UCSD-AML1 (cell line): ENCODE data around the gene GUCY1A2.
"Not testable (repeated sequence)": the region's sequence is repeated elsewhere in the genome, so short reads cannot be mapped to it uniquely, and the experiment has no call there.

Source experiments
- DNase-seq: peaks from one replicate; lab custom pipeline; 2025; ENCODE audit not compliant: unreplicated experiment; lab: John Stamatoyannopoulos, UW

The GUCY1A2 gene

GRCh38 chr11:106852779-106853178, 165.5 kb downstream of the GUCY1A2 start:
- no peak for DNase-seq

DNA sequence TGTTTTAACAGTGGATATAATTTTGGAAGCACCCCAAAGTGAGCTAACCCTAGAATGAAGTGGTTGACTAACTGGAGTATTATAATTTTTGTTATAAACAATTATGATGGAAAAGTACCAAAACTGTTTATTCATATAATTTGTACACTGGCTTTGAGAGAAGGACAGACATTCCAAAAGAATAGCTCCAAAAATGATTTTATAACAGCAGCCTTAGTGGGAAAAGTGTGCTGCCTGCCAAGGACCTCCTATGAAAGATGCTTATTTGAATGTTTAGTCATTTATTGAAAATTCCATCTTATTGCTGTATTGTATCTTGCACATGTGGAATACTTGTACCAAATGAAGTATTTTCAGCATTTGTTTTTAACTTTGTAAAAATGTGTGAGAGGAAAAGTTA, 169.8 kb downstream of the GUCY1A2 start:
- DNase-seq, result no peak

DNA sequence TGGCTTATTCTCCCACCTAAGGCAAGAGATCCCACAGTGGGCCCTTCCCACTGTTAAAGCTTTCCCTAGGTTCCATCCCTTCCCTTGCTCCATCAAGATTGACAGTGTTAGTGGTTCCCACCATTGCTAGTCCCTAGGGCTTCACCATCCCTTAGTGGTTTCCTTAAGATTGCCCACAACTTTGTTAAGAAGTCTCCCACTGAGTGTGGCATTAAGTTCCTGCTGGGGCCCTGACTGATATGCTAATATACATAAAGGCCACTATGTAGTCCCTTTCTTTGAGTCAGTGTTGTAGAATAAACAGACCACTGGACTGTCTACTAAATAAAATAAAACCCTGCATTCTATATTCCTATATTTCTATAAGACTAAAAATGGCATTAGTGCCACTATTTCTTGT, 176.1 kb downstream of the GUCY1A2 start:
- no peak for DNase-seq

DNA sequence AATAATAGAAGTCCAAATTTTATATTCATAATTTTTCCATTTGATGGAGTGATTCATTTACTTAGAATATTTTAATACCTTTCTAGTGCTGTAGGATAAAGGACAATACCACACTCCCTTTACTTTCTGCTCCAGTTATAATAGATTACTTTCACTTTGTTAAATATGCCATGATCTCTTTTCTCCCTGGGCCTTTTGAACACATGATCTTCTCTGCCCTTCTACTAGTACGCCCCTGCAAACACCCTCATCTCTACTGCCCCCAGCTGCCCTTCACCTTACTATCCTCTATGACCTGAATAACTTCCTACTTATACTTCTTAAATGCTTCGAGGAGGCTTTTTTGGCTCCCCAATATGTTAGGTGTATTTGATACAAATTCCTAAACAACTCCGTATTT, 177.3 kb downstream of the GUCY1A2 start:
- DNase-seq, result no peak

DNA sequence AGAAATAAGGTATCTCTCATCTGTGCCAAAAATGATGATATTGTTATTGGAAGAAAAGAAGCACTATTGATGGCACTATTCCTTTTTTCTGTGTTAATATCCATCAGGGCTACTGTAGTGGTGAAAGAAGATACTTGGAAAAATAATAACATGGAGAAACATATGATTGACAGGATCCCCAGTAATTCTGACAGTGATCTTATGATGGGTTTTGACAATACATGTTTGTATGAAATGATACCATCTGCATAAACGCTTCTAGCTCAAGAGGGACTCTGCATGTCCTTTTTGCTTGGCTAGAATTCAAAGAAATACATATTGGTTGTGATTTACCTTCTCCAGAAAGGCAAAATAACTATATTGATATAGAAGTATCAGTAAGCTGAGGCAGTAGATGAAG, 178.1 kb downstream of the GUCY1A2 start:
- DNase-seq, result no peak

DNA sequence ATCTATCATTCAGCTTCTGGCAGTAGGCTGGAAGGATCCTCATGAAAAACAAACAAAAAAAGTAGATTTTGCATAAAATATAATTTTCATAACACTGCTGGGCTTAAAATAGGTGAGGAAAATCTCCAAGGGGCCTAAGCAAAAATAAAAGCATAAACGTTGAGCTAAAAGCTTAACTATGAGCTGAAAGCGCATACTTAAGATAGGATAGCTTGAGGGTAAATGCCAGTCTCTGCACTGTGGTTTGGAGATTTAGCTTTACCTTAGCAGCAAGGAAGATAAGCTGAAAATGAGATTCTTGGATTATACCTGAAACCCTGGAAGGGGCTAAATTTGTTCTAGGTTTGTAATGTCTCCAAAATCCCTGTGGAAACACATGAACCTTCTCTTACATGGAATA, 183.7 kb downstream of the GUCY1A2 start:
- no peak for DNase-seq

- DNase-seq, result no peak
Measured at GRCh38 chr11:106828976-106829375, 189.3 kb downstream of the GUCY1A2 start.

DNA sequence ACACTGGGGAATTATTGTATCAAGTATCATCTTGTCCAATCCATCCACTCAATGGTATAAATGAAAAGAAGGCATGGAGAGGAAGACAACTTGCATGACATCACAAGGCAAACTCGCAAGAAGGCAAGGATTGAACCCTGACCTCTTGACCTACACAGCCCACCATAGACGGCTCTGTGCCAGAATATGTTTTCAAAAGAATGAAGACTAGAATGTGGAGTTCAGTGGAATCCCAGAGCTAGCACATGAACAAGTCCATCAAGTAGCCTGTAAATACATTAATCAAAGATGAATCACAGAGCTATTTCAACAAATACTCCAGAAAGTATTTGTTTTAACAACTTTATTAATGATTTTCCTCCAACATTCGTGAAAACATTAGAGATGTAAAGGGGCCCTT, 189.7 kb downstream of the GUCY1A2 start:
- no peak for DNase-seq

- no peak for DNase-seq
Measured at GRCh38 chr11:106827687-106828086, 190.6 kb downstream of the GUCY1A2 start.

DNA sequence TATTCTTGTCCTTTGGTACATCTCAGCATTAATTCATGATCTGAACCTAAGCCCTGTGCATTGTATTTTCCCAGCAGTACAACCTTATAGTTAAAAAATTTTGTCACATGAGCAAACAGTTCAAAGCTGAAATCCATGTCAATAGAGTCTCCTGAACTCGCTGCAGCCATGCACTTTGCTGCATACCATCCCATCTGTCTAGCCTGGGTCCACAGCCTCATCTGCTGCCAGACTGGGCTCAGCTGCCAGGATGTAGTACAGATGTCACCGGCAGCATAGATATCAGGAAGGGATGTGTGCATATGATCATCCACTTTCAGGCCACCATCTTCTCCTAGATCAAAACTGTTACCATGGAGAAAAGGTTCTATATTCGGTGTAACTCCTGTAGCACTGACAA, 191.7 kb downstream of the GUCY1A2 start:
- not testable (repeated sequence) for DNase-seq

- no peak for DNase-seq
Measured at GRCh38 chr11:106821826-106822225, 196.4 kb downstream of the GUCY1A2 start.

- no peak for DNase-seq
Measured at GRCh38 chr11:106821291-106821690, 197.0 kb downstream of the GUCY1A2 start.

DNA sequence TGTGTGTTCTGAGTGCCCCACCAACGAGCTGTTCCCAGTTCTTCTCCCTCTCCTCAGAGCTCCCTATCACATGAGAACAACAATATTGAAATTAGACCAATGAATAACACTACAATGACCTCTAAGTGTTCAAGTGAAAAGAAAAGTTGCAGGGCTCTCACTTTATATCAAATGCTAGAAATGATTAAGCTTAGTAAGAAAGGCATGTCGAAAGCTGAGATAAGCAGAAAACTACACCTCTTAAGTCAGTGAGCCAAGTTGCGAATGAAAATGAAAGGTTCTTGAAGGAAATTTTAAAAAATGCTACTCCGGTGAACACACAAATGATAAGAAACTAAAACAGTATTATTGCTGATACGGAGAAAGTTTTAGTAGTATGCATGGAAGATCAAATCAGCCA, 199.8 kb downstream of the GUCY1A2 start:
- DNase-seq, result no peak

GRCh38 chr11:106815209-106815608, 203.1 kb downstream of the GUCY1A2 start:
- DNase-seq, result no peak

DNA sequence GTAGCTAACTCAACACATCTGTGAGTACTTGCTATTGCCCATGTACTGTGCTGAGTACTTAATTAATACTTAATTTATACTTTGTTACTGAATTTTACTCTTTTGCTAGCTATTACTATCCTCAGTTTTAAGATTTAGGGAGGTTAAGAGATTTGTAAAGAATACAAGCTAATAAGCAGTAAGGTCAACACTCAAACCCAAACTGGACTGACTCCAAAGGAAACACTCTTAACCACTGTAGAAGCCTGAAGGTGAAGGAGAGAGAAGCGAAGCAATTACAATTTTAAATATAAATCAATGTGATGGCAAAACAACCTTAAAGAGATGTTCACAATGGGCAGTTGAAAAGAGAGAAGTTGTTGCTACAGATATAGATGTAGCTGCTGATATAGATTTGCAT, 204.5 kb downstream of the GUCY1A2 start:
- DNase-seq, result no peak

- DNase-seq, result no peak
Measured at GRCh38 chr11:106794058-106794457, 224.2 kb downstream of the GUCY1A2 start.

GRCh38 chr11:106789406-106789805, 228.9 kb downstream of the GUCY1A2 start:
- no peak for DNase-seq

GRCh38 chr11:106787454-106787853, 230.8 kb downstream of the GUCY1A2 start:
- no peak for DNase-seq

DNA sequence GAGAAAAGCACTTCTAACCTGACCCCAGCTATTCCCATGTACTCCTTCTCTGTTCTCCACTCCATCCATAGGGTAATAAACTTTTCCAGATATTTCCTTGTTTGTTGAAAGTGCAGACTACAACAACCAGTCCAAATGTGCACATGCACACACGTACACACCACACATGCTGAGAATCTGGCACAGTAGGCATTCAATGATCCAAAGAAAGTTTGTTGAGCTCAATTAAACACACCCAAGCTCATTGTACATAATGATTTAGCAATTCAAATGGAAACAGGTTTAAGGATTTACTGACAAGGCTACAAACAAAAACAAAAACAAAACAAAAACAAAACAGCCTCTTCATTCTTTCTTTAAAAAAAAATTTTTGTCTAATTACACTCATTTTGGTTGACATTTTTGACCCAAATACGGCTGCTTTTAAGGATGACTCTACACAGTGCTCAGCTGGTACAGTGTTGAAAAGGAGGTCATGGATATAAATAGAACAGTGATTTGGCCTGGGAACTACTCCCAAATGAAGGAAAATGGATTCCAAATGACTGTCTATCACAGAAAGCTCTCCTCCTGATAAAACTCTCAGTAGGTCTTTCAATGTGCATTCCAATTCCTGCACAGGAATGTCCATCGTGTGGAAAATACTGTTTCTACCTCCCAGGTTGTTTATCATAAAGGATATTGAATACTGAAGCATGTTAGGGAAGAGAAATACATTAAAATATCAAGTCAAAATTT, 232.2 kb downstream of the GUCY1A2 start:
- no peak for DNase-seq

DNA sequence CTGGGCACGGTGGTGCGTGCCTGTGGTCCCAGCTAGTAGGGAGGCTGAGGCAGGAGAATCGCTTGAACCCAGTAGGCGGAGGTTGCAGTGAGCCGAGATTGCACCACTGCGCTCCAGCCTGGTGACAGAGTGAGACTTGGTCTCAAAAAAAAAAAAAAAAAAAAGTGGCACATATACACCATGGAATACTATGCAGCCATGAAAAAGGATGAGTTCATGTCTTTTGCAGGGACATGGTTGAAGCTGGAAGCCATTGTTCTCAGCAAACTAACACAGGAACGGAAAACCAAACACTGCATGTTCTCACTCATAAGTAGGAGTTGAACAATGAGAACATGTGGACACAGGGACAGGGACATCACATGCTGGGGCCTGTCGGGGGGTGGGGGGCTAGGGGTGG, 241.0 kb downstream of the GUCY1A2 start:
- DNase-seq, result not testable (repeated sequence)

- DNase-seq, result no peak
Measured at GRCh38 chr11:106770489-106771085, 247.7 kb downstream of the GUCY1A2 start.

DNA sequence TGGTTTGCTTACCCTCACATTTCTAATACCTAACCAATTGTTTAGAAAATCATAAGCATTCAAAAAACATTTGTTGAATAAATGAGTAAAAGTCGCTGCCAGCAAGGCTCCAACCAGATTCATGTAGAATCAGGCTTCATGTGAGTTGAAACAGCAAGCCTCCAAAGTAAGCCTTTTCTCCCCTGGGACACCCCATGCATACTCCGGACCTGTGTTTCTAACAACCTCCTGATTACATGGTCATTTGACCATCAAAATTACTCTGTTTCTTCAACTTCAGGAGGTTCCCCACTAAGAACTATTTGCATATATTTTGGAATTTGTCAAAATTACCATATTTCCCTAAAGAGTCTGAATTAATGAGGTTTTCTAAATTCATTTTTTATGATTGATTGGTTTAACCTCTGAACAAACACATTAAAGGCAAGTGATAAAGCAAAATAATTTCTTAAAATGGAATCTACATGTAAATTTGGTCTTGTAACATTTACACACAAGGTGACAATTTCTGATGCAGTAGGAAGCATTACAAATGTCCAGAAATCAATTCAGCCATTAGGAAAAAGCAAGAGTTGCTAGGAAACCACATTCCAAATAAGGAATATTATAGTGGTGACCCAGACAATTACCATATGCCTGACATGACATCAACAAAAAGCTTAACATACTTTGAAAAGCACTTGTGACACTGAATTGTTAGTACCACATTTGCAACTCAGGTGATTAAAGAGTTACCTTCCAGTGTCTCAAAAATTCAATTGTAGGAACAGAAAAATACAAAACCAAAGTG, 252.6 kb downstream of the GUCY1A2 start:
- no peak for DNase-seq
